Adipocyte (in vitro differentiated cells): ENCODE measurements around the gene ADRB2.

Experiments used
- DNase-seq: peaks from one replicate; pipeline ENCODE4 v3.0.0-alpha.2; 2015; ENCODE audit warnings: low read depth
- H3K27me3 ChIP-seq: replicated peaks from 2 replicates; pipeline ENCODE4 v1.7.0; 2013; ENCODE audit warnings: mild to moderate bottlenecking, low read length, moderate library complexity; ENCODE audit not compliant: control insufficient read depth, insufficient read depth
- H3K36me3 ChIP-seq: 2 replicates; pipeline ENCODE4 v1.7.0; 2013; ENCODE audit warnings: low read length, mild to moderate bottlenecking, moderate library complexity; ENCODE audit not compliant: control insufficient read depth, insufficient read depth, severe bottlenecking
- H3K4me1 ChIP-seq: 2 replicates; pipeline ENCODE4 v1.7.0; 2013; ENCODE audit warnings: mild to moderate bottlenecking, low read length, moderate library complexity; ENCODE audit not compliant: control insufficient read depth, insufficient read depth
- H3K4me3 ChIP-seq: 2 replicates; pipeline ENCODE4 v1.7.0; 2013; ENCODE audit warnings: mild to moderate bottlenecking, low read length, moderate library complexity
- H3K9ac ChIP-seq: 2 replicates; pipeline ENCODE4 v1.7.0; 2013; ENCODE audit warnings: mild to moderate bottlenecking, low read length, moderate library complexity
- H3K9me3 ChIP-seq: 2 replicates; pipeline ENCODE4 v1.7.0; 2013; ENCODE audit warnings: mild to moderate bottlenecking, low read length, moderate library complexity; ENCODE audit not compliant: control insufficient read depth

ADRB2 gene

GRCh38 chr5:148844433-148845280, 18.2 kb downstream of the ADRB2 start:
- no peak overlapping the region for H3K4me3 ChIP-seq
- no peak overlapping the region for H3K9ac ChIP-seq
- DNase-seq: no peak
- no peaks in the 10 kb centered on the region for H3K27me3 ChIP-seq
- H3K4me1 ChIP-seq: peaks cover 19% of the 10 kb centered on the region
- no peaks in the 10 kb centered on the region for H3K9me3 ChIP-seq
- no peaks in the 10 kb centered on the region for H3K36me3 ChIP-seq

GRCh38 chr5:148846930-148847329, 20.5 kb downstream of the ADRB2 start:
- peak; percentile 49 for DNase-seq
- H3K4me3 ChIP-seq: no peak overlapping the region
- H3K9ac ChIP-seq: no peak overlapping the region
- no peaks in the 10 kb centered on the region for H3K36me3 ChIP-seq
- H3K27me3 ChIP-seq: no peaks in the 10 kb centered on the region
- peaks cover 17% of the 10 kb centered on the region for H3K4me1 ChIP-seq
- no peaks in the 10 kb centered on the region for H3K9me3 ChIP-seq

GRCh38 chr5:148847456-148847855, 21.0 kb downstream of the ADRB2 start:
- Histone ChIP-seq H3K36me3 (no peaks in the 10 kb centered on the region), H3K9ac (no peak overlapping the region), H3K9me3 (no peaks in the 10 kb centered on the region), H3K27me3 (no peaks in the 10 kb centered on the region), H3K4me3 (no peak overlapping the region), H3K4me1 (peaks cover 17% of the 10 kb centered on the region)
- DNase-seq: no peak

GRCh38 chr5:148848393-148849031, 22.1 kb downstream of the ADRB2 start:
- no peaks in the 10 kb centered on the region for H3K9me3 ChIP-seq
- no peak overlapping the region for H3K9ac ChIP-seq
- H3K4me1 ChIP-seq: peaks cover 8% of the 10 kb centered on the region
- H3K4me3 ChIP-seq: no peak overlapping the region
- no peaks in the 10 kb centered on the region for H3K27me3 ChIP-seq
- H3K36me3 ChIP-seq: no peaks in the 10 kb centered on the region
- DNase-seq: no peak

- H3K27me3 ChIP-seq: no peaks in the 10 kb centered on the region
- no peaks in the 10 kb centered on the region for H3K9me3 ChIP-seq
- no peak overlapping the region for H3K4me3 ChIP-seq
- DNase-seq: no peak
- no peaks in the 10 kb centered on the region for H3K36me3 ChIP-seq
- no peaks in the 10 kb centered on the region for H3K4me1 ChIP-seq
- H3K9ac ChIP-seq: no peak overlapping the region
These were observed 23.1 kb downstream of the ADRB2 start for GRCh38 chr5:148849461-148849860.

GRCh38 chr5:148850836-148851235, 24.4 kb downstream of the ADRB2 start:
- no peak overlapping the region for H3K4me3 ChIP-seq
- no peak for DNase-seq
- H3K4me1 ChIP-seq: peaks cover 7% of the 10 kb centered on the region
- no peaks in the 10 kb centered on the region for H3K27me3 ChIP-seq
- H3K9ac ChIP-seq: no peak overlapping the region
- H3K9me3 ChIP-seq: no peaks in the 10 kb centered on the region
- H3K36me3 ChIP-seq: no peaks in the 10 kb centered on the region

- no peak for DNase-seq
- Histone ChIP-seq H3K4me1 (peaks cover 10% of the 10 kb centered on the region), H3K9ac (no peak overlapping the region), H3K36me3 (no peaks in the 10 kb centered on the region), H3K9me3 (no peaks in the 10 kb centered on the region), H3K27me3 (no peaks in the 10 kb centered on the region), H3K4me3 (no peak overlapping the region)
These were observed 27.5 kb downstream of the ADRB2 start for GRCh38 chr5:148853868-148854267.

- Histone ChIP-seq H3K9ac (no peak overlapping the region), H3K36me3 (no peaks in the 10 kb centered on the region), H3K4me3 (no peak overlapping the region), H3K27me3 (no peaks in the 10 kb centered on the region), H3K4me1 (peaks cover 10% of the 10 kb centered on the region), H3K9me3 (no peaks in the 10 kb centered on the region)
- no peak for DNase-seq
These were observed 29.0 kb downstream of the ADRB2 start for GRCh38 chr5:148855249-148856008.

GRCh38 chr5:148856009-148856367, 29.6 kb downstream of the ADRB2 start:
- Histone ChIP-seq H3K9ac (no peak overlapping the region), H3K9me3 (no peaks in the 10 kb centered on the region), H3K36me3 (no peaks in the 10 kb centered on the region), H3K4me1 (peaks cover 10% of the 10 kb centered on the region), H3K27me3 (no peaks in the 10 kb centered on the region), H3K4me3 (no peak overlapping the region)
- no peak for DNase-seq

GRCh38 chr5:148856424-148856823, 30.0 kb downstream of the ADRB2 start:
- Histone ChIP-seq H3K4me3 (no peak overlapping the region), H3K9me3 (no peaks in the 10 kb centered on the region), H3K4me1 (peaks cover 10% of the 10 kb centered on the region), H3K9ac (no peak overlapping the region), H3K36me3 (no peaks in the 10 kb centered on the region), H3K27me3 (no peaks in the 10 kb centered on the region)
- no peak for DNase-seq

GRCh38 chr5:148857474-148857873, 31.1 kb downstream of the ADRB2 start:
- no peak for DNase-seq
- H3K4me1 ChIP-seq: peaks cover 10% of the 10 kb centered on the region
- no peaks in the 10 kb centered on the region for H3K36me3 ChIP-seq
- no peak overlapping the region for H3K4me3 ChIP-seq
- no peaks in the 10 kb centered on the region for H3K27me3 ChIP-seq
- H3K9me3 ChIP-seq: no peaks in the 10 kb centered on the region
- H3K9ac ChIP-seq: no peak overlapping the region
